Epithelial cell of esophagus (primary cell): Measurements from ENCODE around the gene RBM20.

Experiments
- DNase-seq: peaks from one replicate; pipeline ENCODE4 v3.0.0; 2010; ENCODE audit warnings: low read depth
- H3K4me3 ChIP-seq: 2 replicates; pipeline ENCODE4 v1.5.1; 2011; ENCODE audit warnings: mild to moderate bottlenecking, low read length, control low read depth
- CTCF ChIP-seq: IDR thresholded peaks from 2 replicates; pipeline ENCODE4 v1.5.1; 2011; ENCODE audit warnings: low read depth, mild to moderate bottlenecking, low read length, control low read depth, inconsistent platforms; ENCODE audit not compliant: insufficient read depth; ENCODE audit errors: missing control alignments

The RBM20 gene

GRCh38 chr10:110845756-110846620 lies 201.9 kb downstream of the RBM20 start:
- peak; percentile 30 for DNase-seq
- no peak for TF ChIP-seq CTCF
- no peak overlapping the region for H3K4me3 ChIP-seq

GRCh38 chr10:110847374-110847773 lies 203.2 kb downstream of the RBM20 start:
- H3K4me3 ChIP-seq: no peak overlapping the region
- TF ChIP-seq CTCF: no peak
- no peak for DNase-seq

GRCh38 chr10:110848106-110848505 lies 204.0 kb downstream of the RBM20 start:
- TF ChIP-seq CTCF: no peak
- no peak for DNase-seq
- H3K4me3 ChIP-seq: no peak overlapping the region

GRCh38 chr10:110850099-110850498 lies 206.0 kb downstream of the RBM20 start:
- no peak for DNase-seq
- no peak overlapping the region for H3K4me3 ChIP-seq
- no peak for TF ChIP-seq CTCF

GRCh38 chr10:110851020-110851612 lies 207.0 kb downstream of the RBM20 start:
- TF ChIP-seq CTCF: no peak
- no peak overlapping the region for H3K4me3 ChIP-seq
- DNase-seq: peak; percentile 48

GRCh38 chr10:110852255-110852896 lies 208.2 kb downstream of the RBM20 start:
- TF ChIP-seq CTCF: no peak
- H3K4me3 ChIP-seq: no peak overlapping the region
- DNase-seq: peak; percentile 98
